GM12873 (cell line): ENCODE measurements around the gene FLVCR1.

ENCODE experiments used
- CTCF ChIP-seq: IDR thresholded peaks from 2 replicates; pipeline ENCODE4 v1.5.1; 2012; ENCODE audit warnings: low read depth, mild to moderate bottlenecking, moderate library complexity, low read length, control low read depth; ENCODE audit not compliant: insufficient read depth; ENCODE audit errors: missing control alignments

FLVCR1 gene

GRCh38 chr1:212825798-212826452 lies 32.1 kb upstream of the FLVCR1 start:
- no peak for TF ChIP-seq CTCF

GRCh38 chr1:212827171-212827776 lies 30.8 kb upstream of the FLVCR1 start:
- no peak for TF ChIP-seq CTCF

- TF ChIP-seq CTCF: no peak
Measured at GRCh38 chr1:212827831-212828278, 30.2 kb upstream of the FLVCR1 start.

GRCh38 chr1:212828395-212828794 lies 29.7 kb upstream of the FLVCR1 start:
- TF ChIP-seq CTCF: no peak

GRCh38 chr1:212838145-212838544 lies 19.9 kb upstream of the FLVCR1 start:
- TF ChIP-seq CTCF: no peak

- TF ChIP-seq CTCF: no peak
Measured at GRCh38 chr1:212847549-212847948, 10.5 kb upstream of the FLVCR1 start, which contains the start of gene SPATA45. Gene SPATA45, minus strand, starts transcription at chr1:212847649. Its CDS starts 11,500 bp downstream, at chr1:212836149.

GRCh38 chr1:212852105-212852688 lies 5.9 kb upstream of the FLVCR1 start:
- no peak for TF ChIP-seq CTCF
